NCI-H128 (cell line): Measurements from ENCODE around the gene R3HDM1.
"Not testable (repeated sequence)": the region's sequence is repeated elsewhere in the genome, so short reads cannot be mapped to it uniquely, and the experiment has no call there.

Experiments used
- DNase-seq: peaks from one replicate; lab custom pipeline; 2025; ENCODE audit not compliant: unreplicated experiment; lab: John Stamatoyannopoulos, UW

The R3HDM1 gene

DNA sequence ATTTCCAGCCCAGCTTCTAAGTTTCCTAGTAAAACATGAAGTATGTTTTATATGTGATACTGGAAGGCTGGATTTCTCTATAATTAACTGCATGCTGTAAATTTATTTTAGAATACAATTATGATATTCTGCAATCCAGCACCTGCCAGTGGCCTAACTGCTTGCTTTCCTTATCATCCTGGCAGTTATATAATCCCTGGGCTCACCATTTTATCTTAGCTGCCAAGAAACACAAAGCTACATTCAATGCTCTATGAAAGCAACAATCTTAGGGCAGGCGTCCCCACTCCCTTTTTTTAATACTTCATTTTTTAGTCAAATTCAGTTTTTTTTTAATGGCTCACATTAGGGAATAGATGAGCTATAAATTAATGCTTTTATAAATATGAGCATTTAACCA, 172.0 kb downstream of the R3HDM1 start:
- DNase-seq = no peak

- DNase-seq = not testable (repeated sequence)
Measured at GRCh38 chr2:135704075-135704474, 172.8 kb downstream of the R3HDM1 start.

DNA sequence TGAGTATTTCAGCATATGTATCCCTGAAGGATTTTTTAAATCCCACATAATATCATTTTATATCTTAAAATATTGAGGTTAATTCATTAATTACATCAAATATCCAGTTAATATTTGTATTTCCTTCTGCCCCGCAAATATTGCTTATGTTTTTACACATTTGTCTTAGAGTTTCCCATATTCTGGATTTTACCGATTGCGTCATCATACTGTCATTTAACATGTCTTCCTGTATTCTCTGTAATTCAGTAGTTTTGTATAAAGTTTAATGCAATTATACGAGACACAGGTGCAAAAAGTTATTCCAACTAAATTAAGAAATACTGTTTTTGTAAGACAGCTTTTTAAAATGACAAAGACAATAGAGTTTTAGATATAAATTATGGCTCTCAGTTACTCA, 176.9 kb downstream of the R3HDM1 start:
- no peak for DNase-seq

DNA sequence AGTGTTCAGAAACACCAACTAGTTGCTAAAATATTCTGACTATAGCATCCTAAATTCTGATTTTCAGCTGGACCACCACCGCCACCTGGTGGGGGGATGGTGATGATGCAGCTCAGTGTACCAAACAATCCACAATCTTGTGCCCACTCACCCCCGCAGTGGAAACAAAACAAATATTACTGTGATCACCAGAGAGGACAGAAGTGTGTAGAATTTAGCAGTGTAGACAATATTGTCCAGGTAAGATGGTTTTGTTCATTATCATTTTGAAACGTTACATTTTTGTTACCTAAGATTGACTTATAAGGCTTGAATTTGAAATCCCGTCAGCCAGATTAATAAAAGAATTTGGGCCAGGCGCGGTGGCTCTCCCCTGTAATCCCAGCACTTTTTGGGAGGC, 178.7 kb downstream of the R3HDM1 start:
- DNase-seq = peak; percentile 0

DNA sequence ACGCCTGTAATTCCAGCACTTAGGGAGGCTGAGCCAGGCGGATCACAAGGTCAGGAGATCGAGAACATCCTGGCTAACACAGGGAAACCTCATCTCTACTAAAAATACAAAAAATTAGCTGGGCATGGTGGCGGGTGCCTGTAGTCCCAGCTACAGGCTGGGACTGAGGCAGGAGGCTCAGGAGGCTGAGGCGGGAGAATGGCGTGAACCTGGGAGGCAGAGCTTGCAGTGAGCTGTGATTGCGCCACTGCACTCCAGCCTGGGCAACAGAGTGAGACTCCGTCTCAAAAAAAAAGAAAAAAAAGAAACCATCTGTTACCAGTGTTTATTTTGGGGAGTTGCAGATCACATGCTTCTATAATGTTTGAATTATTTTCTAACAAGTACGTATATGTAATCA, 183.8 kb downstream of the R3HDM1 start:
- not testable (repeated sequence) for DNase-seq

- DNase-seq = no peak
Measured at GRCh38 chr2:135728064-135728743, 196.9 kb downstream of the R3HDM1 start.

- no peak for DNase-seq
Measured at GRCh38 chr2:135732561-135732960, 201.3 kb downstream of the R3HDM1 start.

DNA sequence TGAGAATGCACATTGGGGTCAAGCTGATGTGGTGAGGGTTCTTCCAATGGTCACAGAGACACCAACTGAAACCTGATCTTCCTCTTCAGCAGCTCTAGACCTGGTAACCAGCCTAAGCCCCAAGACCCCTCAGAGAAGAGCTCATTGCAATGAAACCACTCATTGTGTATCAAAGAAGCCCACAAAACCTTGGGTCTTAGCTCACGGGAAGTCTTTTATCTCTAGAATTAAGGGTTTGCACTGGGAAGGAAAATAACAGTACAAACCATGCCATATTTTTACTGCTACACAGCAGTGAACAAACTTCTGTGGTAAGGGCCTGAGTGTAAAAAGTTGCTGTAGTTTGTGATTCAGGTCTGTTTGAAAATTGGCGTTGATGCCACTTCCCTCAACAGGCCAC, 201.8 kb downstream of the R3HDM1 start:
- no peak for DNase-seq

DNA sequence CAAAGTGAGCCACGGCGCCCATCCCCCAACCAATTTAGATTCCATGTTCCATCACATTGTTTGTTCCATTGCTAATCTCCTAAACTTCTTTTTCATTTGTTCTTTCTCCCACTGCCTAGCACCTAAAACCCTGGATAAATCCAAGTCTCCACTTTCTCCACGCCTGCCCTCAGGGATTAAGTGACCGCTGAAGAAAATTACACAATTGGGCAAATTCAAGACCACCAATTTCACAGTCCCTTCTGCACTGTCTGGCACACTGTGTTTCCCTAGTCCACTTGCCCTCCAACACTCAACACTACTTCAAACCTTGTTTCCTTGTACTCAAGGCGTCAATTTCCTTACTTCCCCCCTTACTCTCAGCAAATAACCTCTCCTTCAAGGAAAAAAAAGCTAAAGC, 205.3 kb downstream of the R3HDM1 start:
- no peak for DNase-seq

DNA sequence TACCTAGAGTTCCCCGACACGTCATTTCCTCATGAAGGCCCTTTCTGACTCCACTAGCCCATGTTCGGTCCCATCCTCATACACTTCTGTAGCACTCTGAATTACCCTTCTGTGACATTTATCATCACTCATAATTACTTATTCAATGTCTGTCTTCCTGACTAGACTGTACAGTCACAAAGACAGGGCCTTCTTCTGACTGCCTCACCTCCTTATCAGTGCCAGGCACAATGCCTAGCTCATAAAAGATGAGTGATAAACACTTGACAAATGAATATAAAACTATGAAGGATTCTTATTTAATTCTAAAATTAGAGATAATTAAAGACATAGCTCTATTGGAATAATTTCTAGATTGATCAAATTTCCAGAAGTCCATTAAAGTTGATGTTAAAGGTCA, 208.9 kb downstream of the R3HDM1 start:
- no peak for DNase-seq

GRCh38 chr2:135741043-135741394, 209.7 kb downstream of the R3HDM1 start:
- DNase-seq = no peak

- peak; percentile 89 for DNase-seq
Measured at GRCh38 chr2:135741395-135742324, 210.4 kb downstream of the R3HDM1 start, which contains the start of gene UBXN4. Gene UBXN4, plus strand, starts transcription at chr2:135741855. Its CDS starts 75 bp downstream, at chr2:135741930.

- no peak for DNase-seq
Measured at GRCh38 chr2:135742325-135742757, 211.1 kb downstream of the R3HDM1 start.

GRCh38 chr2:135743860-135744259, 212.6 kb downstream of the R3HDM1 start:
- DNase-seq = no peak

DNA sequence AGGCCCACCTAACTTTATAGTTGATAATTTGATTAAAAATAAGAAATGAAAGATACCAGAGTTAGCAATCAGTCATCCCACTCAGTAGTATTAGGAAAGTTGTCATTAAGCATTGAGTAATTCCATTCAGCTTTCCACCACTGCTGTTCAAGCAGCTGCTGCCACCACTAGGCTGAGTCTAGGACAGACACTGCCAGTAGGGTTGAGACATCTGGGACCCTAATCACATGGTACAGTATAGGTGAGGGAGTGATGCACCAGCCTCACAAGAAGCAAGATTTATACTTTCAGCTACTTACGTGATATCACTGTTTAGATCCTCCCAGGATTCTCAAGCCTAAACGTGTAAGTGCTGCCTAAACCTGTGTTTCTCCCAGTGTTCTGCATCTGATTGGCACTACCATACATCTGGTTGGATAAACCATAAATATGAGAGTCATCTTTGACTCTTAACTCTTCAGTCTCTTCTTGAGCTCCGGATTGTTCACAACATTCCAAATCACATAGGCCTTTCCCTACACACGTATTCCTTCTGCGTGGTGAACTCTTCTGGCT, 213.6 kb downstream of the R3HDM1 start:
- no peak for DNase-seq

GRCh38 chr2:135745545-135745944, 214.3 kb downstream of the R3HDM1 start:
- DNase-seq = no peak

DNA sequence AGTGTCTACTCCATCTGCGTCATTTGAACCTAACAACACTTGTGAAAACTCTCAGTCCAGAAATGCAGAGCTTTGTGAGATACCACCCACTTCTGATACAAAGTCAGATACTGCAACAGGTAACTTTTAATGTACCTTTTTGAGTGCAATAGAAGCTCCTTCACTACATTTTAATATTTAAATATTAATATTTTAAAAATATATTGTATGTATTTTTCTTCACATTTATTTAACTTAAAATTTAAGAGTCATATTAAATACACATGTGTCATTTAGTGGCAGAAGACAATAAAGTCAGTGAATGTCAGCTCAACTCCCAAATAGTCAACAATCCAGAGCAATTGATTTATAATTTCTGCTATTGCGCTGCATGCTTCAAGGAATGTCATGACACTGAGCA, 224.3 kb downstream of the R3HDM1 start:
- DNase-seq = no peak

DNA sequence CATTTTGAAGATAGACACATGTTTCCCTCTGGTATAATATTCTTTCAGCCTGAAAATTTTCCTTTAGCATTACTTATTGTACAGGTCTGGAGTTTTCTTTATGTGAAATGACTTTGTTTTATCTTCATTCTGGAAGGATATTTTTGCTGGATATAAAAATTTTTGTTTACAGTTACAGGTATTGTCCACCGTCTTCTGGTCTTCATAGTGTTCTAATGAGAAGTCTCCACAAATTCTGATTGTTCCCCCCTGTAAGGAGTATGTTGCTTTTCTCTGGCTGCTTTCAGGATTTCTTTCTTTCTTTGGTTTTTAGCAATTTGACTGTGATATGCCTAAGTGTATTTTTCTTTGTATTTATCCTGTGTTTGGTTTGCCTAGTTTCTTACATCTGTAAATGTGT, 225.4 kb downstream of the R3HDM1 start:
- DNase-seq = no peak

GRCh38 chr2:135762022-135762421, 230.7 kb downstream of the R3HDM1 start:
- DNase-seq = no peak

GRCh38 chr2:135762530-135762929, 231.2 kb downstream of the R3HDM1 start:
- no peak for DNase-seq

- no peak for DNase-seq
Measured at GRCh38 chr2:135768863-135769262, 237.6 kb downstream of the R3HDM1 start.

DNA sequence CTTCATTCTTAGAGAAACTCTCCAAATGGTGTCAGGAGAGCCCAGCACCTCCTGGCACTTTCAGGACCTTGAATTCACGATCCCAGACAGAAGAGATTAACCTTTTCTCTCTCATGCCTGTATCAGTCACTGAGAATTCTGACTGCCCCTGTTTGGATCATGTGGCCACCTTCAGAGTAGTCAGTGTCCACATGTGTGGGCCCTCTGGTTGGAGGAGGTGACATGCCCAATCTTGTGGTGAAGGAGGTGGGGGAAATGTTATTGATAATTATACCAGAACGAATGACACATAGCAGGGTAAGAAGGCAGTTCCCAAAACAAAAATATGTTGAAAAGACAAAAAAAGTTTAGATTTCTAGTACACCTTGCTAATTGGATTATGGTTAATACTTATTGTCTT, 242.0 kb downstream of the R3HDM1 start:
- DNase-seq = no peak
